ENCODE measurements around the gene TBATA. TPM values are rescaled to one million over a fixed set of nuclear protein-coding genes. Genes with fewer than 3 reads are reported as not detected.

TBATA gene
- total and polyA plus RNA-seq, 11 donors, result not detected

- no peak for ATAC-seq
- H3K4me1 ChIP-seq, result peaks cover 0 to 2% (median 0%) of the 10 kb centered on the region in 12 donors
- H3K27ac ChIP-seq, result no peak overlapping the region
- no peak for TF ChIP-seq POLR2A (IDR thresholded peaks at IDR 0.05)
- no peak for TF ChIP-seq CTCF (IDR thresholded peaks at IDR 0.05)
- H3K36me3 ChIP-seq, result no peaks in the 10 kb centered on the region
- WGBS, 4 donors, result 81 to 85% (median 84%) methylated on average over 5 of the region's 5 CpGs
- no peak for DNase-seq
- no peak overlapping the region for H3K4me3 ChIP-seq
- H3K9me3 ChIP-seq, result no peaks in the 10 kb centered on the region
- peaks cover 0 to 11% (median 0%) of the 10 kb centered on the region in 9 donors for H3K27me3 ChIP-seq
- intact Hi-C loops (cut with DNase I), result no loop called here
These were observed 13.9 kb upstream of the TBATA start for GRCh38 chr10:70799124-70799523.

- TF ChIP-seq POLR2A (IDR thresholded peaks at IDR 0.05) (no peak), CTCF (IDR thresholded peaks at IDR 0.05) (no peak)
- intact Hi-C loops (cut with DNase I), result no loop called here
These were observed 12.7 kb upstream of the TBATA start for GRCh38 chr10:70797840-70798239.

GRCh38 chr10:70795613-70796012 is 10.4 kb upstream of the TBATA start:
- H3K4me1 ChIP-seq, result no peaks in the 10 kb centered on the region
- no peak overlapping the region for H3K27ac ChIP-seq
- no peaks in the 10 kb centered on the region for H3K36me3 ChIP-seq
- DNase-seq (no peak), ATAC-seq (no peak)
- H3K27me3 ChIP-seq, result peaks cover 0 to 11% (median 0%) of the 10 kb centered on the region in 9 donors
- no peak overlapping the region for H3K4me3 ChIP-seq
- 89 to 97% (median 94%) methylated on average over 1 of the region's 1 CpG for WGBS, 4 donors
- no peaks in the 10 kb centered on the region for H3K9me3 ChIP-seq
- intact Hi-C loops (cut with DNase I), result no loop called here
- TF ChIP-seq CTCF (IDR thresholded peaks at IDR 0.05), result no peak
- TF ChIP-seq POLR2A (IDR thresholded peaks at IDR 0.05), result no peak

More at GRCh38 chr10:70797840-70798239, 12.7 kb upstream of the TBATA start:
- 78 to 92% (median 79%) methylated on average over 5 to 7 of the region's 7 CpGs for WGBS, 4 donors
- Histone ChIP-seq H3K36me3 (no peaks in the 10 kb centered on the region), H3K27me3 (peaks cover 0 to 11% (median 0%) of the 10 kb centered on the region in 9 donors), H3K27ac (no peak overlapping the region), H3K4me3 (no peak overlapping the region), H3K4me1 (no peaks in the 10 kb centered on the region), H3K9me3 (no peaks in the 10 kb centered on the region)
- DNase-seq, result no peak
- ATAC-seq, result no peak

GRCh38 chr10:70791386-70792039 is 6.3 kb upstream of the TBATA start:
- ATAC-seq, result no peak
- H3K27ac ChIP-seq, result no peak overlapping the region

More at GRCh38 chr10:70791386-70792039, 6.3 kb upstream of the TBATA start:
- intact Hi-C loops (cut with DNase I), result no loop called here
- WGBS, 4 donors, result 80 to 84% (median 81%) methylated on average over 5 of the region's 5 CpGs
- H3K4me3 ChIP-seq, result no peak overlapping the region
- H3K27me3 ChIP-seq, result no peaks in the 10 kb centered on the region
- TF ChIP-seq CTCF (IDR thresholded peaks at IDR 0.05) (no peak), POLR2A (IDR thresholded peaks at IDR 0.05) (no peak)
- no peak for DNase-seq
- no peaks in the 10 kb centered on the region for H3K4me1 ChIP-seq
- no peaks in the 10 kb centered on the region for H3K36me3 ChIP-seq
- H3K9me3 ChIP-seq, result peaks cover 0 to 17% (median 2%) of the 10 kb centered on the region in 12 donors

All from heart left ventricle (tissue), 16 donors.